Measurements from ENCODE around the gene POLDIP2. TPM values are rescaled to one million over a fixed set of nuclear protein-coding genes. Genes with fewer than 3 reads are reported as not detected.

POLDIP2 gene
- total and polyA plus RNA-seq, 12 donors = 66.4 to 176 (median 152) TPM

GRCh38 chr17:28390563-28390962 lies 33.2 kb upstream of the POLDIP2 start:
- H3K36me3 ChIP-seq = peaks cover 0 to 88% (median 25%) of the 10 kb centered on the region in 9 donors
- DNase-seq (no peak), ATAC-seq (no peak)
- 89 to 93% methylated on average over 2 of the region's 2 CpGs for WGBS, 2 donors
- no peak for TF ChIP-seq CTCF (IDR thresholded peaks at IDR 0.05)
- no peak overlapping the region for H3K4me3 ChIP-seq
- no peaks in the 10 kb centered on the region for H3K27me3 ChIP-seq
- intact Hi-C loops (cut with DNase I) = no loop called here
- H3K9me3 ChIP-seq = no peaks in the 10 kb centered on the region
- peaks cover 0 to 1% (median 0%) of the 10 kb centered on the region in 9 donors for H3K4me1 ChIP-seq
- H3K27ac ChIP-seq = no peak overlapping the region

- ATAC-seq = no peak
Observed at GRCh38 chr17:28390141-28390540, 32.8 kb upstream of the POLDIP2 start.

GRCh38 chr17:28388106-28388505 lies 30.8 kb upstream of the POLDIP2 start:
- peaks cover 0 to 64% (median 25%) of the 10 kb centered on the region in 9 donors for H3K36me3 ChIP-seq
- no peaks in the 10 kb centered on the region for H3K27me3 ChIP-seq
- no peak overlapping the region for H3K27ac ChIP-seq
- intact Hi-C loops (cut with DNase I) = no loop called here
- H3K9me3 ChIP-seq = no peaks in the 10 kb centered on the region
- no peak for DNase-seq
- H3K4me3 ChIP-seq = no peak overlapping the region
- H3K4me1 ChIP-seq = peaks cover 0 to 18% (median 0%) of the 10 kb centered on the region in 9 donors
- no peak for TF ChIP-seq CTCF (IDR thresholded peaks at IDR 0.05)
- no peak for ATAC-seq
- 95 to 96% methylated on average over 11 of the region's 11 CpGs for WGBS, 2 donors

More at GRCh38 chr17:28390141-28390540, 32.8 kb upstream of the POLDIP2 start:
- Histone ChIP-seq H3K4me3 (no peak overlapping the region), H3K9me3 (no peaks in the 10 kb centered on the region), H3K27me3 (no peaks in the 10 kb centered on the region), H3K27ac (no peak overlapping the region), H3K4me1 (peaks cover 0 to 6% (median 0%) of the 10 kb centered on the region in 9 donors), H3K36me3 (peaks cover 0 to 84% (median 25%) of the 10 kb centered on the region in 9 donors)
- TF ChIP-seq CTCF (IDR thresholded peaks at IDR 0.05) = no peak
- DNase-seq = no peak
- WGBS, 2 donors = 76 to 87% methylated on average over 1 of the region's 1 CpG
- intact Hi-C loops (cut with DNase I) = no loop called here

GRCh38 chr17:28386391-28386790 lies 29.1 kb upstream of the POLDIP2 start:
- no peak for TF ChIP-seq CTCF (IDR thresholded peaks at IDR 0.05)
- no peak overlapping the region for H3K4me3 ChIP-seq
- no peak overlapping the region for H3K27ac ChIP-seq
- intact Hi-C loops (cut with DNase I) = no loop called here
- DNase-seq (no peak), ATAC-seq (no peak)
- peaks cover 0 to 21% (median 3%) of the 10 kb centered on the region in 9 donors for H3K4me1 ChIP-seq
- peaks cover 0 to 5% (median 0%) of the 10 kb centered on the region in 7 donors for H3K27me3 ChIP-seq
- peaks cover 0 to 53% (median 25%) of the 10 kb centered on the region in 9 donors for H3K36me3 ChIP-seq
- H3K9me3 ChIP-seq = no peaks in the 10 kb centered on the region
